Mammary epithelial cell (primary cell): ENCODE data around the gene RPSA.
"Not testable (repeated sequence)": the region's sequence is repeated elsewhere in the genome, so short reads cannot be mapped to it uniquely, and the experiment has no call there.

Experiments used
- EZH2 ChIP-seq: IDR thresholded peaks from 2 replicates; pipeline ENCODE4 v1.6.1; 2012; ENCODE audit warnings: low read length, inconsistent platforms, borderline replicate concordance
- TF ChIP-seq, protein P1 (sequence below), 2 donors: IDR thresholded peaks in 1 of 2; conservative IDR thresholded peaks in 1 of 2; 2 replicates each; pipeline ENCODE4 v1.5.1; 2011 to 2012; ENCODE audit warnings: inconsistent platforms in 2 of 2, low read length in 2 of 2, mild to moderate bottlenecking in 2 of 2, control low read depth in 1 of 2, low read depth in 1 of 2; ENCODE audit not compliant: insufficient read depth in 1 of 2; ENCODE audit errors: extremely low read depth in 1 of 2

- TF ChIP-seq, protein P1, sequence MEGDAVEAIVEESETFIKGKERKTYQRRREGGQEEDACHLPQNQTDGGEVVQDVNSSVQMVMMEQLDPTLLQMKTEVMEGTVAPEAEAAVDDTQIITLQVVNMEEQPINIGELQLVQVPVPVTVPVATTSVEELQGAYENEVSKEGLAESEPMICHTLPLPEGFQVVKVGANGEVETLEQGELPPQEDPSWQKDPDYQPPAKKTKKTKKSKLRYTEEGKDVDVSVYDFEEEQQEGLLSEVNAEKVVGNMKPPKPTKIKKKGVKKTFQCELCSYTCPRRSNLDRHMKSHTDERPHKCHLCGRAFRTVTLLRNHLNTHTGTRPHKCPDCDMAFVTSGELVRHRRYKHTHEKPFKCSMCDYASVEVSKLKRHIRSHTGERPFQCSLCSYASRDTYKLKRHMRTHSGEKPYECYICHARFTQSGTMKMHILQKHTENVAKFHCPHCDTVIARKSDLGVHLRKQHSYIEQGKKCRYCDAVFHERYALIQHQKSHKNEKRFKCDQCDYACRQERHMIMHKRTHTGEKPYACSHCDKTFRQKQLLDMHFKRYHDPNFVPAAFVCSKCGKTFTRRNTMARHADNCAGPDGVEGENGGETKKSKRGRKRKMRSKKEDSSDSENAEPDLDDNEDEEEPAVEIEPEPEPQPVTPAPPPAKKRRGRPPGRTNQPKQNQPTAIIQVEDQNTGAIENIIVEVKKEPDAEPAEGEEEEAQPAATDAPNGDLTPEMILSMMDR (conservative IDR thresholded peaks at IDR 0.05 in 1 of 2, IDR thresholded peaks at IDR 0.05 in 1 of 2; ENCODE audit: extremely low read depth in 1 of 2, insufficient read depth in 1 of 2, low read depth in 1 of 2, low read length in 2 of 2), result not testable (repeated sequence)
- TF ChIP-seq EZH2, result not testable (repeated sequence)
These were observed 47.4 kb downstream of the RPSA start for GRCh38 chr3:39453872-39454271.
